Measurements from ENCODE around the gene SMARCA2.

DNA sequence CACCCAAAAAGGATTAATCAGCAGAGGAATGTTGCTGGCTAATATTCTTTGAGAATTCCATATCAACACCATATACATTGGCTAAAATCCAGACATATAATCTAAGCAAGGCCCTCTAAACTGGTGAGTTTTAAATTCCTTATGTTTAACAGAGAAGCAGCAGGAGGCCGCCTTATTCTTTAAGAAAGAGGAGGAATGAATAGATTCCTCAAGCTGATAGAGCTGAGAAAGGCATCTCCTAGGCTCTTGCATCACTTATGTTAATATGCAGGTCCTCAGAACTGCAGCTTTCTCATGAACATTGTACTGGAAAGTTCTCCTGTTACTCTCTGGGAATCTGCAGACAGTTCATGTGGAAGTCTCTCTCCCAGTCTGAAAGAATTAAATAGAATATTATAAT, 20.1 kb upstream of the SMARCA2 start:
- no peak for TF ChIP-seq YY1 (IDR thresholded peaks at IDR 0.05; ENCODE audit: insufficient read depth, insufficient read length)
- TF ChIP-seq ZNF274 (IDR thresholded peaks at IDR 0.05; ENCODE audit: low read depth, low read length): no peak
